ENCODE measurements around the gene RRAD.

GRCh38 chr16:66923866-66924265 lies 1.5 kb downstream of the RRAD start:
- TF ChIP-seq EZH2 (IDR thresholded peaks at IDR 0.05) (no peak), CTCF (IDR thresholded peaks at IDR 0.05) (no peak)

Data from neural progenitor cell (in vitro differentiated cells).